ENCODE measurements around the gene VASH2. TPM values are rescaled to one million over a fixed set of nuclear protein-coding genes. Genes with fewer than 3 reads are reported as not detected.

VASH2 gene
- total RNA-seq, 4 donors from 2014 or later = 1.5 TPM; not detected in 3

GRCh38 chr1:212915245-212916091 lies 34.9 kb upstream of the VASH2 start:
- Histone ChIP-seq H3K36me3 (no peaks in the 10 kb centered on the region), H3K4me3 (no peak overlapping the region), H3K4me1 (no peaks in the 10 kb centered on the region), H3K27me3 (no peaks in the 10 kb centered on the region), H3K27ac (no peak overlapping the region), H3K9me3 (no peaks in the 10 kb centered on the region)
- no peak for TF ChIP-seq CTCF (IDR thresholded peaks at IDR 0.05 in 4 of 5, conservative IDR thresholded peaks at IDR 0.05 in 1 of 5)
- TF ChIP-seq POLR2A (IDR thresholded peaks at IDR 0.05) = no peak
- in situ Hi-C loops (cut with MboI; ENCODE audit: low sequenced_read_pairs in 4 of 4) = no loop called here
- no peak for ATAC-seq
- intact Hi-C loops (cut with DNase I; ENCODE audit: low total_unique reads) = no loop called here
- DNase-seq = no peak

- DNase-seq = no peak
- no peak overlapping the region for H3K27ac ChIP-seq
- no peaks in the 10 kb centered on the region for H3K27me3 ChIP-seq
- peak in 1 of 2 donors; percentile 18 for ATAC-seq
- in situ Hi-C loops (cut with MboI; ENCODE audit: low sequenced_read_pairs in 4 of 4) (no loop called here), intact Hi-C loops (cut with DNase I; ENCODE audit: low total_unique reads) (no loop called here)
- H3K9me3 ChIP-seq = no peaks in the 10 kb centered on the region
- TF ChIP-seq CTCF (IDR thresholded peaks at IDR 0.05 in 4 of 5, conservative IDR thresholded peaks at IDR 0.05 in 1 of 5) (no peak), POLR2A (IDR thresholded peaks at IDR 0.05) (no peak)
- no peaks in the 10 kb centered on the region for H3K4me1 ChIP-seq
- peak overlapping the region in 2 of 4 donors; percentile 11 to 31 for H3K4me3 ChIP-seq
- no peaks in the 10 kb centered on the region for H3K36me3 ChIP-seq
Observed at GRCh38 chr1:212916481-212917133, 33.7 kb upstream of the VASH2 start.

GRCh38 chr1:212917134-212917485 lies 33.2 kb upstream of the VASH2 start:
- Histone ChIP-seq H3K36me3 (no peaks in the 10 kb centered on the region), H3K27ac (no peak overlapping the region), H3K4me3 (peak overlapping the region in 1 of 4 donors; percentile 31), H3K4me1 (no peaks in the 10 kb centered on the region), H3K9me3 (no peaks in the 10 kb centered on the region), H3K27me3 (no peaks in the 10 kb centered on the region)
- intact Hi-C loops (cut with DNase I; ENCODE audit: low total_unique reads) = no loop called here
- in situ Hi-C loops (cut with MboI; ENCODE audit: low sequenced_read_pairs in 4 of 4) = no loop called here
- no peak for DNase-seq
- TF ChIP-seq CTCF (IDR thresholded peaks at IDR 0.05 in 4 of 5, conservative IDR thresholded peaks at IDR 0.05 in 1 of 5) = no peak
- no peak for TF ChIP-seq POLR2A (IDR thresholded peaks at IDR 0.05)
- no peak for ATAC-seq

- intact Hi-C loops (cut with DNase I; ENCODE audit: low total_unique reads) (no loop called here), in situ Hi-C loops (cut with MboI; ENCODE audit: low sequenced_read_pairs in 4 of 4) (no loop called here)
- ATAC-seq = no peak
- Histone ChIP-seq H3K9me3 (no peaks in the 10 kb centered on the region), H3K36me3 (no peaks in the 10 kb centered on the region), H3K4me3 (no peak overlapping the region), H3K27ac (no peak overlapping the region), H3K27me3 (no peaks in the 10 kb centered on the region), H3K4me1 (no peaks in the 10 kb centered on the region)
- TF ChIP-seq POLR2A (IDR thresholded peaks at IDR 0.05) (no peak), CTCF (IDR thresholded peaks at IDR 0.05 in 4 of 5, conservative IDR thresholded peaks at IDR 0.05 in 1 of 5) (no peak)
- DNase-seq = no peak
Observed at GRCh38 chr1:212917858-212918257, 32.5 kb upstream of the VASH2 start.

All from gastrocnemius medialis (tissue), 4 donors.